Measurements from ENCODE around the gene PPP1R37. TPM values are rescaled to one million over a fixed set of nuclear protein-coding genes. Genes with fewer than 3 reads are reported as not detected.

PPP1R37 gene
- total and polyA plus RNA-seq, 2 of the 8 experiments (the other 6 are each of a cell fraction or from before 2014, with no cell fraction given) = 14.6 to 25.7 TPM

GRCh38 chr19:45079063-45079910 lies 13.7 kb upstream of the PPP1R37 start, which contains the start of gene GEMIN7 (continued):
- TF ChIP-seq, protein P1, sequence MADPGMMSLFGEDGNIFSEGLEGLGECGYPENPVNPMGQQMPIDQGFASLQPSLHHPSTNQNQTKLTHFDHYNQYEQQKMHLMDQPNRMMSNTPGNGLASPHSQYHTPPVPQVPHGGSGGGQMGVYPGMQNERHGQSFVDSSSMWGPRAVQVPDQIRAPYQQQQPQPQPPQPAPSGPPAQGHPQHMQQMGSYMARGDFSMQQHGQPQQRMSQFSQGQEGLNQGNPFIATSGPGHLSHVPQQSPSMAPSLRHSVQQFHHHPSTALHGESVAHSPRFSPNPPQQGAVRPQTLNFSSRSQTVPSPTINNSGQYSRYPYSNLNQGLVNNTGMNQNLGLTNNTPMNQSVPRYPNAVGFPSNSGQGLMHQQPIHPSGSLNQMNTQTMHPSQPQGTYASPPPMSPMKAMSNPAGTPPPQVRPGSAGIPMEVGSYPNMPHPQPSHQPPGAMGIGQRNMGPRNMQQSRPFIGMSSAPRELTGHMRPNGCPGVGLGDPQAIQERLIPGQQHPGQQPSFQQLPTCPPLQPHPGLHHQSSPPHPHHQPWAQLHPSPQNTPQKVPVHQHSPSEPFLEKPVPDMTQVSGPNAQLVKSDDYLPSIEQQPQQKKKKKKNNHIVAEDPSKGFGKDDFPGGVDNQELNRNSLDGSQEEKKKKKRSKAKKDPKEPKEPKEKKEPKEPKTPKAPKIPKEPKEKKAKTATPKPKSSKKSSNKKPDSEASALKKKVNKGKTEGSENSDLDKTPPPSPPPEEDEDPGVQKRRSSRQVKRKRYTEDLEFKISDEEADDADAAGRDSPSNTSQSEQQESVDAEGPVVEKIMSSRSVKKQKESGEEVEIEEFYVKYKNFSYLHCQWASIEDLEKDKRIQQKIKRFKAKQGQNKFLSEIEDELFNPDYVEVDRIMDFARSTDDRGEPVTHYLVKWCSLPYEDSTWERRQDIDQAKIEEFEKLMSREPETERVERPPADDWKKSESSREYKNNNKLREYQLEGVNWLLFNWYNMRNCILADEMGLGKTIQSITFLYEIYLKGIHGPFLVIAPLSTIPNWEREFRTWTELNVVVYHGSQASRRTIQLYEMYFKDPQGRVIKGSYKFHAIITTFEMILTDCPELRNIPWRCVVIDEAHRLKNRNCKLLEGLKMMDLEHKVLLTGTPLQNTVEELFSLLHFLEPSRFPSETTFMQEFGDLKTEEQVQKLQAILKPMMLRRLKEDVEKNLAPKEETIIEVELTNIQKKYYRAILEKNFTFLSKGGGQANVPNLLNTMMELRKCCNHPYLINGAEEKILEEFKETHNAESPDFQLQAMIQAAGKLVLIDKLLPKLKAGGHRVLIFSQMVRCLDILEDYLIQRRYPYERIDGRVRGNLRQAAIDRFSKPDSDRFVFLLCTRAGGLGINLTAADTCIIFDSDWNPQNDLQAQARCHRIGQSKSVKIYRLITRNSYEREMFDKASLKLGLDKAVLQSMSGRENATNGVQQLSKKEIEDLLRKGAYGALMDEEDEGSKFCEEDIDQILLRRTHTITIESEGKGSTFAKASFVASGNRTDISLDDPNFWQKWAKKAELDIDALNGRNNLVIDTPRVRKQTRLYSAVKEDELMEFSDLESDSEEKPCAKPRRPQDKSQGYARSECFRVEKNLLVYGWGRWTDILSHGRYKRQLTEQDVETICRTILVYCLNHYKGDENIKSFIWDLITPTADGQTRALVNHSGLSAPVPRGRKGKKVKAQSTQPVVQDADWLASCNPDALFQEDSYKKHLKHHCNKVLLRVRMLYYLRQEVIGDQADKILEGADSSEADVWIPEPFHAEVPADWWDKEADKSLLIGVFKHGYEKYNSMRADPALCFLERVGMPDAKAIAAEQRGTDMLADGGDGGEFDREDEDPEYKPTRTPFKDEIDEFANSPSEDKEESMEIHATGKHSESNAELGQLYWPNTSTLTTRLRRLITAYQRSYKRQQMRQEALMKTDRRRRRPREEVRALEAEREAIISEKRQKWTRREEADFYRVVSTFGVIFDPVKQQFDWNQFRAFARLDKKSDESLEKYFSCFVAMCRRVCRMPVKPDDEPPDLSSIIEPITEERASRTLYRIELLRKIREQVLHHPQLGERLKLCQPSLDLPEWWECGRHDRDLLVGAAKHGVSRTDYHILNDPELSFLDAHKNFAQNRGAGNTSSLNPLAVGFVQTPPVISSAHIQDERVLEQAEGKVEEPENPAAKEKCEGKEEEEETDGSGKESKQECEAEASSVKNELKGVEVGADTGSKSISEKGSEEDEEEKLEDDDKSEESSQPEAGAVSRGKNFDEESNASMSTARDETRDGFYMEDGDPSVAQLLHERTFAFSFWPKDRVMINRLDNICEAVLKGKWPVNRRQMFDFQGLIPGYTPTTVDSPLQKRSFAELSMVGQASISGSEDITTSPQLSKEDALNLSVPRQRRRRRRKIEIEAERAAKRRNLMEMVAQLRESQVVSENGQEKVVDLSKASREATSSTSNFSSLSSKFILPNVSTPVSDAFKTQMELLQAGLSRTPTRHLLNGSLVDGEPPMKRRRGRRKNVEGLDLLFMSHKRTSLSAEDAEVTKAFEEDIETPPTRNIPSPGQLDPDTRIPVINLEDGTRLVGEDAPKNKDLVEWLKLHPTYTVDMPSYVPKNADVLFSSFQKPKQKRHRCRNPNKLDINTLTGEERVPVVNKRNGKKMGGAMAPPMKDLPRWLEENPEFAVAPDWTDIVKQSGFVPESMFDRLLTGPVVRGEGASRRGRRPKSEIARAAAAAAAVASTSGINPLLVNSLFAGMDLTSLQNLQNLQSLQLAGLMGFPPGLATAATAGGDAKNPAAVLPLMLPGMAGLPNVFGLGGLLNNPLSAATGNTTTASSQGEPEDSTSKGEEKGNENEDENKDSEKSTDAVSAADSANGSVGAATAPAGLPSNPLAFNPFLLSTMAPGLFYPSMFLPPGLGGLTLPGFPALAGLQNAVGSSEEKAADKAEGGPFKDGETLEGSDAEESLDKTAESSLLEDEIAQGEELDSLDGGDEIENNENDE (IDR thresholded peaks at IDR 0.05; ENCODE audit: insufficient replicate concordance, low read length) = no peak
- TF ChIP-seq RAD21 (IDR thresholded peaks at IDR 0.05 in 1 of 2, conservative IDR thresholded peaks at IDR 0.05 in 1 of 2; ENCODE audit: low read depth in 2 of 2, low read length in 2 of 2) (no peak; a peak in 1 of 4 replicates), ATF3 (IDR thresholded peaks at IDR 0.05; ENCODE audit: insufficient read depth, low read depth, low read length) (no peak; the same call in 1 of the 2 replicates), RXRA (IDR thresholded peaks at IDR 0.05; ENCODE audit: insufficient read depth, low read depth, low read length) (no peak), JUN (IDR thresholded peaks at IDR 0.05; ENCODE audit: low read depth, low read length) (no peak), EGR1 (IDR thresholded peaks at IDR 0.05; ENCODE audit: borderline replicate concordance, low read depth, low read length) (peak; percentile 80; the same call in 1 of the 2 replicates)
- TF ChIP-seq, protein P2, sequence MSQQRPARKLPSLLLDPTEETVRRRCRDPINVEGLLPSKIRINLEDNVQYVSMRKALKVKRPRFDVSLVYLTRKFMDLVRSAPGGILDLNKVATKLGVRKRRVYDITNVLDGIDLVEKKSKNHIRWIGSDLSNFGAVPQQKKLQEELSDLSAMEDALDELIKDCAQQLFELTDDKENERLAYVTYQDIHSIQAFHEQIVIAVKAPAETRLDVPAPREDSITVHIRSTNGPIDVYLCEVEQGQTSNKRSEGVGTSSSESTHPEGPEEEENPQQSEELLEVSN (IDR thresholded peaks at IDR 0.05) = peak; percentile 78
